ENCODE results near the gene CDC42EP1.
A peak's percentile ranks its signal among the peaks of the same experiment; 100 is the strongest.
"Not testable (repeated sequence)": the region's sequence is repeated elsewhere in the genome, so short reads cannot be mapped to it uniquely, and the experiment has no call there.

Gene CDC42EP1

GRCh38 chr22:37607935-37608476 is 47.7 kb downstream of the CDC42EP1 start:
- no peak for FAIRE-seq

GRCh38 chr22:37608477-37609239 is 48.4 kb downstream of the CDC42EP1 start, which contains the start of gene GGA1:
Gene GGA1, plus strand, starts transcription at chr22:37608834. Its CDS starts 27 bp downstream, at chr22:37608861.
- DNase-seq (ENCODE audit: extremely low spot score, insufficient read length, low read depth) (peak; percentile 90), FAIRE-seq (peak; percentile 98)

More at GRCh38 chr22:37607935-37608476, 47.7 kb downstream of the CDC42EP1 start:
- no peak for DNase-seq (ENCODE audit: extremely low spot score, insufficient read length, low read depth)

GRCh38 chr22:37609240-37610152 is 49.2 kb downstream of the CDC42EP1 start:
- DNase-seq (ENCODE audit: extremely low spot score, insufficient read length, low read depth): no peak
- peak; percentile 68 for FAIRE-seq

GRCh38 chr22:37610153-37610475 is 49.8 kb downstream of the CDC42EP1 start:
- FAIRE-seq; DNase-seq (ENCODE audit: extremely low spot score, insufficient read length, low read depth): not testable (repeated sequence)

- FAIRE-seq: no peak
- DNase-seq (ENCODE audit: extremely low spot score, insufficient read length, low read depth): no peak
Measured at GRCh38 chr22:37610480-37611129, 50.3 kb downstream of the CDC42EP1 start.

GRCh38 chr22:37611207-37611606 is 50.9 kb downstream of the CDC42EP1 start:
- FAIRE-seq: no peak

GRCh38 chr22:37616201-37617083 is 56.2 kb downstream of the CDC42EP1 start:
- FAIRE-seq: no peak

More at GRCh38 chr22:37611207-37611606, 50.9 kb downstream of the CDC42EP1 start:
- DNase-seq (ENCODE audit: extremely low spot score, insufficient read length, low read depth): no peak

GRCh38 chr22:37617431-37617830 is 57.2 kb downstream of the CDC42EP1 start:
- DNase-seq (ENCODE audit: extremely low spot score, insufficient read length, low read depth) (no peak), FAIRE-seq (no peak)

More at GRCh38 chr22:37616201-37617083, 56.2 kb downstream of the CDC42EP1 start:
- no peak for DNase-seq (ENCODE audit: extremely low spot score, insufficient read length, low read depth)

- no peak for DNase-seq (ENCODE audit: extremely low spot score, insufficient read length, low read depth)
- no peak for FAIRE-seq
Measured at GRCh38 chr22:37618072-37618656, 57.9 kb downstream of the CDC42EP1 start.

GRCh38 chr22:37618674-37619073 is 58.4 kb downstream of the CDC42EP1 start:
- no peak for DNase-seq (ENCODE audit: extremely low spot score, insufficient read length, low read depth)
- FAIRE-seq: no peak

All from GM18507 (cell line).